ENCODE measurements around the gene FANCC.

The FANCC gene

GRCh38 chr9:95058121-95058785 is 259.3 kb downstream of the FANCC start:
- DNase-seq, result no peak

GRCh38 chr9:95057101-95057500 is 260.4 kb downstream of the FANCC start:
- DNase-seq, result peak; percentile 15 to 66

DNA sequence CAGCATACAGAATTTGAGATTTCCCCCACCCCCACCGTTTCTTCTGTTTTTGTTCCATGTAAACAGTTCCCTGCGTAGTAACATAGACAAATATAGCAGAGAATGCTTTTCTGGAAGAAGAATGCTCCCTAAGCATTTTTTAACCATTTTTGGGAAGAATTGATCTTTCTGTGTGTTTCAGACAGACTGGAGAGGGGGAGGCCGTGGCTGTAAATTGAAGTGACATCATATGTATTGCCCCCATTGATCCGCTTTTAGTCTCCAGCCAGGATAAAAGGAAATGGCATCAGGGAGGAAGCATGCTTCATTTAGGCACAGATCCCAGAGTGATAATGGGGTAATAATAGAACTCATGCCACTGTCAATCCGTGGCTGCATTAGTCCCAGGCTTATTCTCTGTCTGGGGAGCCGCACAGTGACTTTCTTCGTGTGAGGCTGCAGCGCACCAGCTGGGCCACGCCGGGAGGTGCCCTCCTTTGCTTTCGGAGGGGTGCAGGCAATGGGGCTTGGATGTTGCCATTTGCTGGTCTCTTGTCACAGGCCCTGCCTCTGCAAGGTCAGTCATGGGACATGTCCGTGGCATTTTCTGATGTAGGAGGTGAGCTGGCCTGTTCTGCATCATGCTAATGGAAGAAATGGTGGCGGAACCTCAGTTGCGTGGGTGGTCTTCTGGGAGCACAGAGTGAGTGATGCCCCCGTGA is 261.5 kb downstream of the FANCC start:
- DNase-seq, result peak; percentile 49 to 85

- no peak for DNase-seq
Measured at GRCh38 chr9:95055334-95055850, 262.1 kb downstream of the FANCC start.

GRCh38 chr9:95053611-95054570 is 263.6 kb downstream of the FANCC start:
- DNase-seq, result no peak

GRCh38 chr9:95049761-95050160 is 267.7 kb downstream of the FANCC start:
- DNase-seq, result no peak

Data from NCI-H2081 (cell line).